Keratinocyte (primary cell): Measurements from ENCODE around the gene NF2. TPM values are rescaled to one million over a fixed set of nuclear protein-coding genes. Genes with fewer than 3 reads are reported as not detected.

Source experiments
- DNase-seq: peaks from one replicate; pipeline ENCODE4 v3.0.0-alpha.2; 2011; ENCODE audit warnings: low read depth, missing footprints, low spot score
- FAIRE-seq: peaks from 2 replicates; lab custom pipeline; 2011; peaks lifted over from hg19 to GRCh38; lab: Jason Lieb, UNC
- H2AFZ ChIP-seq: 2 replicates; pipeline ENCODE4 v1.6.0; 2012; ENCODE audit warnings: low read length, control low read depth, inconsistent platforms; ENCODE audit not compliant: control insufficient read depth
- H3K27ac ChIP-seq: 2 replicates; pipeline ENCODE4 v1.5.1; 2011; ENCODE audit warnings: low read length; ENCODE audit not compliant: control insufficient read depth, insufficient read depth
- H3K27me3 ChIP-seq: 3 replicates; pipeline ENCODE4 v1.6.0; 2011; ENCODE audit warnings: low read length; ENCODE audit not compliant: control insufficient read depth, insufficient read depth; ENCODE audit errors: extremely low read depth
- H3K36me3 ChIP-seq, 2 experiments: 2 replicates in 1 of 2; 3 replicates in 1 of 2; pipeline ENCODE4 v1.5.1; 2011; ENCODE audit warnings: low read length in 2 of 2, mild to moderate bottlenecking in 1 of 2; ENCODE audit not compliant: control insufficient read depth in 2 of 2, insufficient read depth in 2 of 2; ENCODE audit errors: extremely low read depth in 1 of 2
- H3K4me1 ChIP-seq: 3 replicates; pipeline ENCODE4 v1.5.1; 2011; ENCODE audit warnings: low read length; ENCODE audit not compliant: control insufficient read depth, insufficient read depth; ENCODE audit errors: extremely low read depth
- H3K4me2 ChIP-seq: 3 replicates; pipeline ENCODE4 v1.6.0; 2011; ENCODE audit warnings: low read depth, low read length; ENCODE audit not compliant: control insufficient read depth, insufficient read depth; ENCODE audit errors: extremely low read depth
- H3K4me3 ChIP-seq, 3 experiments: fragments of 200-600 bp in 1 of 3; sonication (generic) in 1 of 3; 2 replicates in 2 of 3; 3 replicates in 1 of 3; pipeline ENCODE4 v1.5.1; 2011 to 2016; ENCODE audit warnings: low read length in 3 of 3, mild to moderate bottlenecking in 3 of 3, control low read depth in 2 of 3, inconsistent platforms in 1 of 3, low read depth in 1 of 3, mixed read lengths in 1 of 3, mixed run types in 1 of 3, moderate library complexity in 1 of 3; ENCODE audit not compliant: control insufficient read depth in 2 of 3, insufficient read depth in 2 of 3; ENCODE audit errors: extremely low read depth in 1 of 3
- H3K79me2 ChIP-seq: 2 replicates; pipeline ENCODE4 v1.6.0; 2012; ENCODE audit warnings: low read length; ENCODE audit not compliant: control insufficient read depth, insufficient read depth
- H3K9ac ChIP-seq: 3 replicates; pipeline ENCODE4 v1.6.0; 2011; ENCODE audit warnings: low read length; ENCODE audit not compliant: control insufficient read depth, insufficient read depth; ENCODE audit errors: extremely low read depth
- H3K9me1 ChIP-seq: 3 replicates; pipeline ENCODE4 v1.6.0; 2011; ENCODE audit warnings: low read length; ENCODE audit not compliant: control insufficient read depth, insufficient read depth; ENCODE audit errors: extremely low read depth
- H3K9me3 ChIP-seq: 2 replicates; pipeline ENCODE4 v1.5.1; 2012; ENCODE audit warnings: low read depth, low read length; ENCODE audit not compliant: control insufficient read depth
- H4K20me1 ChIP-seq: 3 replicates; pipeline ENCODE4 v1.6.0; 2011; ENCODE audit warnings: low read length; ENCODE audit not compliant: control insufficient read depth, insufficient read depth; ENCODE audit errors: extremely low read depth
- CTCF ChIP-seq, 3 experiments: IDR thresholded peaks in 1 of 3; conservative IDR thresholded peaks in 1 of 3; optimal IDR thresholded peaks in 1 of 3; 2 replicates in 2 of 3; 3 replicates in 1 of 3; pipeline versions ENCODE3 to v1.5.1; 2011; ENCODE audit warnings: low read length in 3 of 3, mild to moderate bottlenecking in 3 of 3, moderate library complexity in 2 of 3, control low read depth in 1 of 3, inconsistent platforms in 1 of 3; ENCODE audit not compliant: insufficient read depth in 2 of 3; ENCODE audit errors: extremely low read depth in 1 of 3
- EZH2 ChIP-seq: IDR thresholded peaks from one replicate; pipeline ENCODE4 v1.6.1; 2012; ENCODE audit warnings: inconsistent platforms, mild to moderate bottlenecking, low read length, moderate library complexity
- dilution Hi-C: fragments of 300-500 bp; cut with MboI; formaldehyde crosslinking; loops from one replicate; pipeline ENCODE4 v1.7.0; 2020; ENCODE audit warnings: low sequenced_read_pairs; ENCODE audit not compliant: extremely low pct_ligation_motif_present
- polyA plus RNA-seq, 5 experiments: library from polyadenylated mRNA; depleted of rRNA in 3 of 5; stranded (reverse) in 3 of 5; stranded (forward) in 1 of 5; unstranded in 1 of 5; fragments of >200 nt; gene quantifications; 1 replicate in 1 of 5; 2 replicates in 3 of 5; 3 replicates in 1 of 5; pipeline versions ENCODE4 v1.2.1 to v1.2.3, GENCODE V29; 2011 to 2012; ENCODE audit warnings: missing spikeins in 2 of 5, low read depth in 1 of 5, low replicate concordance in 1 of 5

The NF2 gene
- polyA plus RNA-seq, 1 donor (not counting 4 experiments of a cell fraction or from before 2014, with no cell fraction given), result 50.2 TPM

DNA sequence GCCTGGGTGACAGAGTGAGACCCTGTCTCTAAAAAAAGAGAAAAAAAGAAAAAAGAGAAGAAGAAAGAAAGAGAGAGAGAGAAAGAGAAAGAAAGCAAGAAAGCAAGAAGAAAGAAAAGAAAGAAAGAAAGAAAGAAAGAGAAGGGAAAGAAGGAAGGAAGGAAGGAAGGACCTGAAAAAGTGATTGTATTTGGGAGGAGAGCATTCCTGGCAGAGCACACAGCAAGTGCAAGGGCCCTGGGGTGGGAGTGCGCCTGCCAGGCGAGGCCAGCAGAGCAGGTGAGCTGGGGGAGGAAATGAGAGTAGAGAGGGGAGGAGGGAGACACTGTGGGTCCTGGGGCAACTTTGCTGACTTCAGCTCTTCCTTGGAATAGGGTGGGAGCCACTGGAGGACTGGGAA lies 108.7 kb downstream of the NF2 start:
- Histone ChIP-seq H3K9me1 (no peaks in the 10 kb centered on the region), H3K9me3 (no peaks in the 10 kb centered on the region), H3K36me3 (no peaks in the 10 kb centered on the region), H3K27ac (no peak overlapping the region), H4K20me1 (peaks cover 5% of the 10 kb centered on the region), H2AFZ (no peak overlapping the region), H3K4me3 (no peak overlapping the region), H3K27me3 (peaks cover 33% of the 10 kb centered on the region), H3K79me2 (no peaks in the 10 kb centered on the region), H3K4me1 (no peaks in the 10 kb centered on the region), H3K9ac (no peak overlapping the region), H3K4me2 (no peak overlapping the region)
- dilution Hi-C loops, result no loop called here
- no peak for FAIRE-seq
- no peak for TF ChIP-seq CTCF (optimal IDR thresholded peaks at IDR 0.05 in 1 of 3, IDR thresholded peaks at IDR 0.05 in 1 of 3, conservative IDR thresholded peaks at IDR 0.05 in 1 of 3; ENCODE audit: extremely low read depth in 1 of 3, insufficient read depth in 2 of 3, low read length in 3 of 3)
- TF ChIP-seq EZH2, result no peak
- no peak for DNase-seq

DNA sequence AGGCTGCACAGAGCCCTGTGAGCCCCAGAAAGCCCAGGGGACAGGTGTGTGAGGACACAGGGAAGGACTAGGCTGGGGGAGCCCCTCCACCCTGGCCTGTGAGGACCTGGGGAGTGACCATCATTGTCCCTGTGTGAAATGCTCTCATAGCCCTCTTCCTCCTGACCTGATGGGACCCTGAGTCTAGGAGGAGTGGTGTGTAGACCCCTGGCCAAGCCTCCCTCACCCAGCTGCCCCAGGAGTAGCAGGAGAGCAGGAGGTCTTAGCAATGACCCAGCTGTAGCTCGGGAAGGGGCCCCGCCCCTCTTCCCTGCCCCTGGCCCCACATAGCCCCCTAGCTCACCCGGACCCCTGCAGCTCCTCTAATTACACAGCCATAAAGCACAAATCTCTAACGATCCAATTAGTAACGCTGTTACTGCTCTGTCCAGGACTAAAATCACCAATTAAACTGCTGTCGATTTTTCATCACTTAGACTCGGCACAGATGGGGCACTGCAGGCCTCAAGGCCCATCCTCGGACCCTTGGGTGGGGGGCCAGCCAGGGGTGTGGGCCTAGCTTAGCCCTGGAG lies 109.8 kb downstream of the NF2 start:
- no peak for TF ChIP-seq EZH2
- TF ChIP-seq CTCF (optimal IDR thresholded peaks at IDR 0.05 in 1 of 3, IDR thresholded peaks at IDR 0.05 in 1 of 3, conservative IDR thresholded peaks at IDR 0.05 in 1 of 3; ENCODE audit: extremely low read depth in 1 of 3, insufficient read depth in 2 of 3, low read length in 3 of 3), result no peak
- no peak overlapping the region for H3K27ac ChIP-seq
- H3K36me3 ChIP-seq, result no peaks in the 10 kb centered on the region
- no peak overlapping the region for H2AFZ ChIP-seq
- peaks cover 30% of the 10 kb centered on the region for H3K27me3 ChIP-seq
- no peaks in the 10 kb centered on the region for H3K9me3 ChIP-seq
- dilution Hi-C loops, result no loop called here
- no peak for FAIRE-seq
- no peak for DNase-seq
- H3K9ac ChIP-seq, result no peak overlapping the region
- no peak overlapping the region for H3K4me2 ChIP-seq
- no peaks in the 10 kb centered on the region for H3K9me1 ChIP-seq
- H4K20me1 ChIP-seq, result peaks cover 5% of the 10 kb centered on the region
- peaks cover 10% of the 10 kb centered on the region for H3K4me1 ChIP-seq
- H3K4me3 ChIP-seq, result no peak overlapping the region
- no peaks in the 10 kb centered on the region for H3K79me2 ChIP-seq
